Liver (tissue), 9 donors: Measurements from ENCODE around the gene CRACR2B. TPM values are rescaled to one million over a fixed set of nuclear protein-coding genes. Genes with fewer than 3 reads are reported as not detected.

ENCODE experiments used
- DNase-seq: peaks from one replicate; pipeline ENCODE4 v3.0.0-alpha.2; 2017; ENCODE audit warnings: low spot score
- H3K27ac ChIP-seq, 2 donors: one replicate each; pipeline ENCODE4 v1.7.0; 2013; ENCODE audit warnings: inconsistent platforms in 2 of 2, low read length in 2 of 2, control low read depth in 1 of 2, low read depth in 1 of 2, mild to moderate bottlenecking in 1 of 2
- H3K27me3 ChIP-seq, 4 donors: one replicate each; pipeline versions ENCODE4 v1.6.1 to v1.7.0; 2013; ENCODE audit warnings: low read length in 3 of 4, inconsistent platforms in 1 of 4, mild to moderate bottlenecking in 1 of 4, moderate library complexity in 1 of 4; ENCODE audit not compliant: control insufficient read depth in 4 of 4, insufficient read depth in 4 of 4
- H3K36me3 ChIP-seq, 4 donors: one replicate each; pipeline versions ENCODE4 v1.6.1 to v1.7.0; 2013; ENCODE audit warnings: low read length in 3 of 4, mild to moderate bottlenecking in 3 of 4, low read depth in 1 of 4, moderate library complexity in 1 of 4; ENCODE audit not compliant: control insufficient read depth in 4 of 4, insufficient read depth in 3 of 4
- H3K4me1 ChIP-seq, 4 donors: one replicate each; pipeline versions ENCODE4 v1.6.1 to v1.7.0; 2013; ENCODE audit warnings: low read length in 3 of 4, mild to moderate bottlenecking in 3 of 4, moderate library complexity in 1 of 4; ENCODE audit not compliant: control insufficient read depth in 4 of 4, insufficient read depth in 4 of 4
- H3K4me3 ChIP-seq, 3 donors: one replicate each; pipeline versions ENCODE4 v1.6.1 to v1.7.0; 2013; ENCODE audit warnings: low read length in 3 of 3, control low read depth in 1 of 3, low read depth in 1 of 3, mild to moderate bottlenecking in 1 of 3
- H3K9ac ChIP-seq, 2 donors: one replicate each; pipeline ENCODE4 v1.7.0; 2013; ENCODE audit warnings: low read length in 2 of 2, mild to moderate bottlenecking in 2 of 2, moderate library complexity in 2 of 2, control low read depth in 1 of 2, low read depth in 1 of 2
- H3K9me3 ChIP-seq, 4 donors: one replicate each; pipeline versions ENCODE4 v1.6.1 to v1.7.0; 2013; ENCODE audit warnings: low read length in 3 of 4; ENCODE audit not compliant: control insufficient read depth in 4 of 4
- EGR1 ChIP-seq, 2 donors: IDR thresholded peaks; 2 replicates each; pipeline ENCODE4 v1.6.1; 2016 to 2018; ENCODE audit warnings: antibody characterized with exemption in 2 of 2, low read depth in 2 of 2
- FOXA2 ChIP-seq: IDR thresholded peaks from 2 replicates; pipeline ENCODE4 v1.6.1; 2016; ENCODE audit warnings: antibody characterized with exemption
- GABPA ChIP-seq, 2 donors: IDR thresholded peaks in 1 of 2; conservative IDR thresholded peaks in 1 of 2; 2 replicates each; pipeline ENCODE4 v1.6.1; 2016; ENCODE audit warnings: antibody characterized with exemption in 2 of 2, mild to moderate bottlenecking in 1 of 2, moderate library complexity in 1 of 2
- HNF4A ChIP-seq, 2 donors: conservative IDR thresholded peaks; 2 replicates each; pipeline ENCODE4 v1.6.1; 2016; ENCODE audit warnings: antibody characterized with exemption in 2 of 2, mild to moderate bottlenecking in 2 of 2
- HNF4G ChIP-seq: IDR thresholded peaks from 2 replicates; pipeline ENCODE4 v1.6.1; 2016; ENCODE audit warnings: antibody characterized with exemption
- JUND ChIP-seq, 2 donors: IDR thresholded peaks; 2 replicates each; pipeline ENCODE4 v1.6.1; 2016; ENCODE audit warnings: antibody characterized with exemption in 2 of 2
- NR2F2 ChIP-seq: IDR thresholded peaks from 2 replicates; pipeline ENCODE4 v1.6.1; 2016; ENCODE audit warnings: antibody characterized with exemption
- RAD21 ChIP-seq, 2 donors: IDR thresholded peaks; 2 replicates each; pipeline ENCODE4 v1.6.1; 2016; ENCODE audit warnings: antibody characterized with exemption in 2 of 2, mild to moderate bottlenecking in 2 of 2
- RXRA ChIP-seq, 2 donors: IDR thresholded peaks; 2 replicates each; pipeline ENCODE4 v1.6.1; 2017 to 2018; ENCODE audit warnings: antibody characterized with exemption in 2 of 2, mild to moderate bottlenecking in 1 of 2
- SP1 ChIP-seq: IDR thresholded peaks from 2 replicates; pipeline ENCODE4 v1.6.1; 2018; ENCODE audit warnings: antibody characterized with exemption, mild to moderate bottlenecking
- TAF1 ChIP-seq: conservative IDR thresholded peaks from 2 replicates; pipeline ENCODE4 v1.6.1; 2016; ENCODE audit warnings: antibody characterized with exemption, mild to moderate bottlenecking
- YY1 ChIP-seq: IDR thresholded peaks from 2 replicates; pipeline ENCODE4 v1.6.1; 2016; ENCODE audit warnings: antibody characterized with exemption, mild to moderate bottlenecking
- WGBS: extraction: QIAGEN DNeasy Blood & Tissue Kit; methylation state at CpG from one replicate; pipeline ENCODE4 v1.1.7; 2013; 5-methylcytosine and 5-hydroxymethylcytosine counted together
- polyA plus RNA-seq, 2 donors: library from polyadenylated mRNA; stranded (reverse) in 1 of 2; unstranded in 1 of 2; fragments of 200-250 nt in 1 of 2; fragments of >200 nt in 1 of 2; fragmentation: Nextera tagmentation in 1 of 2; extraction: Ambion mirVana in 1 of 2; gene quantifications; one replicate each; pipeline versions ENCODE4 v1.2.1 to v1.2.3, GENCODE V29; 2013 to 2015
- total RNA-seq, 2 donors: library from RNA; depleted of rRNA; stranded (reverse); fragments of >200 nt; gene quantifications; one replicate each; pipeline ENCODE4 v1.2.3, GENCODE V29; 2014
- TF ChIP-seq, protein P1 (sequence below): IDR thresholded peaks from 2 replicates; pipeline ENCODE4 v1.6.1; 2016; ENCODE audit warnings: antibody characterized with exemption
- TF ChIP-seq, protein P2 (sequence below): IDR thresholded peaks from 2 replicates; pipeline ENCODE4 v1.6.1; 2016; ENCODE audit warnings: antibody characterized with exemption, mild to moderate bottlenecking
- TF ChIP-seq, protein P3 (sequence below): fragments of 150-350 bp; IDR thresholded peaks from 2 replicates; pipeline ENCODE4 v1.5.1; 2017; ENCODE audit warnings: improper control_type of control experiment, low read depth, low read length; ENCODE audit not compliant: missing input control
- TF ChIP-seq, protein P4 (sequence below): IDR thresholded peaks from 2 replicates; pipeline ENCODE4 v1.6.1; 2016; ENCODE audit warnings: antibody characterized with exemption
- donor health status: healthy.
- donor health status: healthy.
- donor health status: healthy.
- donor health status: healthy.
- donor health status: healthy.

The CRACR2B gene
- total and polyA plus RNA-seq, 4 donors = 0.14 to 2.9 (median 2.2) TPM

DNA sequence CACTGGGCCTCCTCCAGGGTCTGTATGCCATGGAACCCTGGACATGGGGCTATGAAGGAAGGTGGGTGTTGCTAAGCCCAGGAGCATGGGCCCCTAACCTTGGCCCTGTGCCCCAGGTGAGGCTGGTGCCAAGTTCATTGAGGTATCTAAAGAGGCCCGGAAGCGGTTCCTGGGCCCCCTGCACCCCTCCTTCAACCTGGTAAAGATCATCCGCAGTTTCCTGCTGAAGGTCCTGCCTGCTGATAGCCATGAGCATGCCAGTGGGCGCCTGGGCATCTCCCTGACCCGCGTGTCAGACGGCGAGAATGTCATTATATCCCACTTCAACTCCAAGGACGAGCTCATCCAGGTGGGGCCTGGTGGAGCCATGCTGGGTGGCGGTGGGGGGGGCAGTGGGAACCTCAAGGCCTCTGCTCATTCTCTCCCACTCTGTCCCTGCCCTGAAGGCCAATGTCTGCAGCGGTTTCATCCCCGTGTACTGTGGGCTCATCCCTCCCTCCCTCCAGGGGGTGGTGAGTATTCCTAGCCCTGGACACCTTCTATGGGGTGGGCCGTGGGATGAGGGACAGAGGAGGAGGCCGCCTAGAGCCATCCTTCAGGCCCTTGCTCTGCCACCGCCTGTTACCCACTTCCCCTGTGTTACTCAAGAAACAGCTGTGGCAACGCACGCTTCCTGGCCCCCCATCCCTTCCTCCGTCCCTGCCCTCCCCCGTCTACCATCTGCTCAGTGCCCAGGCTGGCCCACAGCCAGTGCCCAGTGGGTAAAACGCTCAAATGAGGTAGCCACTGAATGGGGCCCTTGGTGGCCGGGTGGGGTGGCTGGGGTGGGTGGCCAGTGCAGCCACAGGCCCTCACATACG is 6.0 kb upstream of the CRACR2B start:
- peak; percentile 53 for TF ChIP-seq SP1
- TF ChIP-seq NR2F2 = no peak
- TF ChIP-seq JUND (IDR thresholded peaks at IDR 0.05) = no peak
- H3K27ac ChIP-seq = peak overlapping the region; percentile 40 to 57
- no peaks in the 10 kb centered on the region for H3K9me3 ChIP-seq
- H3K4me3 ChIP-seq = peak overlapping the region in 2 of 3 donors; percentile 21 to 42
- WGBS = 59% methylated on average over 22 of the region's 22 CpGs
- DNase-seq = no peak
- peaks cover 43 to 69% (median 55%) of the 10 kb centered on the region in 4 donors for H3K4me1 ChIP-seq
- H3K27me3 ChIP-seq = no peaks in the 10 kb centered on the region
- no peak overlapping the region for H3K9ac ChIP-seq
- peaks cover 0 to 15% (median 3%) of the 10 kb centered on the region in 4 donors for H3K36me3 ChIP-seq

DNA sequence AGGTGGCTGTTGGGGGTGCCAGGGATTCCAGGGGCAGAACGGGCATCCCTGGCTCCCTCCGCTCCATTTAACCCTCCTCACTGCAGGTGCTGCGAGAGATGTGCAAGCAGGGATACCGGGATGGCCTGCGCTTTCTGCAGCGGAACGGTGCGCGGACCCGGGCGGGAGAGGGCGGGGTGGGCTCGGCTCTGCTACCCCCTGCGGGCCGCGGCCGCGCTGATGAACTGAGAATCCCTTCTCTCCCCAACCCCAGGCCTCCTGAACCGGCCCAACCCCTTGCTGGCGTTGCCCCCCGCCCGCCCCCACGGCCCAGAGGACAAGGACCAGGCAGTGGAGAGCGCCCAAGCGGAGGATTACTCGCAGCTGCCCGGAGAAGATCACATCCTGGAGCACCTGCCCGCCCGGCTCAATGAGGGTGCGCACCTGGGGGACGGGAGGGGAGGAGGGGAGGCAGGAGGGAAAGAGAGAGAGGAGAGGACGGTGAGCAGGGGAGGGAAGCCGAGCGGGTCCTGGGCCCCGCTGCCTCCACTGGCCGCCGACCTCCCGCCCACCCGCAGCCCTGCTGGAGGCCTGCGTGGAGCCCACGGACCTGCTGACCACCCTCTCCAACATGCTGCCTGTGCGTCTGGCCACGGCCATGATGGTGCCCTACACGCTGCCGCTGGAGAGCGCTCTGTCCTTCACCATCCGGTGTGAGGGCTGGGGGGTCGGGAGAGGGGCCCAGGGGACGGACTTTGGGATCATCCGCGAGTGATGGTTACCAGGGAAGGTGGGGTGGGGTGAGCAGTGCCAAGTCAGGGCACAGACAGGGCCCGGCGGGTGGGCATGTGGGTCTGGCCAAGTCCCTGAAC is 4.1 kb upstream of the CRACR2B start:
- no peak for TF ChIP-seq RXRA (IDR thresholded peaks at IDR 0.05)
- TF ChIP-seq SP1 = no peak
- no peak for TF ChIP-seq FOXA2
- no peak for TF ChIP-seq TAF1
- TF ChIP-seq, protein P1, sequence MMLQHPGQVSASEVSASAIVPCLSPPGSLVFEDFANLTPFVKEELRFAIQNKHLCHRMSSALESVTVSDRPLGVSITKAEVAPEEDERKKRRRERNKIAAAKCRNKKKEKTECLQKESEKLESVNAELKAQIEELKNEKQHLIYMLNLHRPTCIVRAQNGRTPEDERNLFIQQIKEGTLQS = no peak
- no peak for TF ChIP-seq EGR1 (IDR thresholded peaks at IDR 0.05; ENCODE audit: low read depth in 2 of 2)
- TF ChIP-seq YY1 = no peak
- H3K9ac ChIP-seq = no peak overlapping the region
- WGBS = 91% methylated on average over 53 of the region's 53 CpGs
- H3K9me3 ChIP-seq = no peaks in the 10 kb centered on the region
- DNase-seq = no peak
- no peak overlapping the region for H3K27ac ChIP-seq
- H3K36me3 ChIP-seq = peaks cover 0 to 15% (median 3%) of the 10 kb centered on the region in 4 donors
- H3K4me3 ChIP-seq = no peak overlapping the region
- H3K27me3 ChIP-seq = no peaks in the 10 kb centered on the region
- peaks cover 46 to 83% (median 62%) of the 10 kb centered on the region in 4 donors for H3K4me1 ChIP-seq

DNA sequence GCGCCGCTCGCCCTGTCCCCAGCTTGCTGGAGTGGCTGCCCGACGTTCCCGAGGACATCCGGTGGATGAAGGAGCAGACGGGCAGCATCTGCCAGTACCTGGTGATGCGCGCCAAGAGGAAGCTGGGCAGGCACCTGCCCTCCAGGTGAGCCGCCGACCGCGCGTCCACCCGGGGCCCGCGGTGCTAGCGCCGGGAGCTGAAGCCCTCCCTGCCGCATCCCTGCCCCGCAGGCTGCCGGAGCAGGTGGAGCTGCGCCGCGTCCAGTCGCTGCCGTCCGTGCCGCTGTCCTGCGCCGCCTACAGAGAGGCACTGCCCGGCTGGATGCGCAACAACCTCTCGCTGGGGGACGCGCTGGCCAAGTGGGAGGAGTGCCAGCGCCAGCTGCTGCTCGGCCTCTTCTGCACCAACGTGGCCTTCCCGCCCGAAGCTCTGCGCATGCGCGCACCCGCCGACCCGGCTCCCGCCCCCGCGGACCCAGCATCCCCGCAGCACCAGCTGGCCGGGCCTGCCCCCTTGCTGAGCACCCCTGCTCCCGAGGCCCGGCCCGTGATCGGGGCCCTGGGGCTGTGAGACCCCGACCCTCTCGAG is 3.3 kb upstream of the CRACR2B start:
- H3K27ac ChIP-seq = no peak overlapping the region

More for the DNA sequence above, 3.3 kb upstream of the CRACR2B start:
- Histone ChIP-seq H3K36me3 (peaks cover 0 to 15% (median 3%) of the 10 kb centered on the region in 4 donors), H3K4me3 (no peak overlapping the region), H3K9me3 (no peaks in the 10 kb centered on the region), H3K4me1 (peaks cover 47 to 85% (median 65%) of the 10 kb centered on the region in 4 donors), H3K9ac (no peak overlapping the region), H3K27me3 (no peaks in the 10 kb centered on the region)
- 76% methylated on average over 59 of the region's 59 CpGs for WGBS
- no peak for DNase-seq
- TF ChIP-seq, protein P1 = no peak
- TF ChIP-seq, protein P2, sequence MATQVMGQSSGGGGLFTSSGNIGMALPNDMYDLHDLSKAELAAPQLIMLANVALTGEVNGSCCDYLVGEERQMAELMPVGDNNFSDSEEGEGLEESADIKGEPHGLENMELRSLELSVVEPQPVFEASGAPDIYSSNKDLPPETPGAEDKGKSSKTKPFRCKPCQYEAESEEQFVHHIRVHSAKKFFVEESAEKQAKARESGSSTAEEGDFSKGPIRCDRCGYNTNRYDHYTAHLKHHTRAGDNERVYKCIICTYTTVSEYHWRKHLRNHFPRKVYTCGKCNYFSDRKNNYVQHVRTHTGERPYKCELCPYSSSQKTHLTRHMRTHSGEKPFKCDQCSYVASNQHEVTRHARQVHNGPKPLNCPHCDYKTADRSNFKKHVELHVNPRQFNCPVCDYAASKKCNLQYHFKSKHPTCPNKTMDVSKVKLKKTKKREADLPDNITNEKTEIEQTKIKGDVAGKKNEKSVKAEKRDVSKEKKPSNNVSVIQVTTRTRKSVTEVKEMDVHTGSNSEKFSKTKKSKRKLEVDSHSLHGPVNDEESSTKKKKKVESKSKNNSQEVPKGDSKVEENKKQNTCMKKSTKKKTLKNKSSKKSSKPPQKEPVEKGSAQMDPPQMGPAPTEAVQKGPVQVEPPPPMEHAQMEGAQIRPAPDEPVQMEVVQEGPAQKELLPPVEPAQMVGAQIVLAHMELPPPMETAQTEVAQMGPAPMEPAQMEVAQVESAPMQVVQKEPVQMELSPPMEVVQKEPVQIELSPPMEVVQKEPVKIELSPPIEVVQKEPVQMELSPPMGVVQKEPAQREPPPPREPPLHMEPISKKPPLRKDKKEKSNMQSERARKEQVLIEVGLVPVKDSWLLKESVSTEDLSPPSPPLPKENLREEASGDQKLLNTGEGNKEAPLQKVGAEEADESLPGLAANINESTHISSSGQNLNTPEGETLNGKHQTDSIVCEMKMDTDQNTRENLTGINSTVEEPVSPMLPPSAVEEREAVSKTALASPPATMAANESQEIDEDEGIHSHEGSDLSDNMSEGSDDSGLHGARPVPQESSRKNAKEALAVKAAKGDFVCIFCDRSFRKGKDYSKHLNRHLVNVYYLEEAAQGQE = no peak
- TF ChIP-seq GABPA (IDR thresholded peaks at IDR 0.05 in 1 of 2, conservative IDR thresholded peaks at IDR 0.05 in 1 of 2) (no peak), RAD21 (IDR thresholded peaks at IDR 0.05) (no peak), EGR1 (IDR thresholded peaks at IDR 0.05; ENCODE audit: low read depth in 2 of 2) (no peak), HNF4A (conservative IDR thresholded peaks at IDR 0.05) (no peak), JUND (IDR thresholded peaks at IDR 0.05) (no peak), NR2F2 (no peak), YY1 (no peak), HNF4G (no peak)
- TF ChIP-seq, protein P3, sequence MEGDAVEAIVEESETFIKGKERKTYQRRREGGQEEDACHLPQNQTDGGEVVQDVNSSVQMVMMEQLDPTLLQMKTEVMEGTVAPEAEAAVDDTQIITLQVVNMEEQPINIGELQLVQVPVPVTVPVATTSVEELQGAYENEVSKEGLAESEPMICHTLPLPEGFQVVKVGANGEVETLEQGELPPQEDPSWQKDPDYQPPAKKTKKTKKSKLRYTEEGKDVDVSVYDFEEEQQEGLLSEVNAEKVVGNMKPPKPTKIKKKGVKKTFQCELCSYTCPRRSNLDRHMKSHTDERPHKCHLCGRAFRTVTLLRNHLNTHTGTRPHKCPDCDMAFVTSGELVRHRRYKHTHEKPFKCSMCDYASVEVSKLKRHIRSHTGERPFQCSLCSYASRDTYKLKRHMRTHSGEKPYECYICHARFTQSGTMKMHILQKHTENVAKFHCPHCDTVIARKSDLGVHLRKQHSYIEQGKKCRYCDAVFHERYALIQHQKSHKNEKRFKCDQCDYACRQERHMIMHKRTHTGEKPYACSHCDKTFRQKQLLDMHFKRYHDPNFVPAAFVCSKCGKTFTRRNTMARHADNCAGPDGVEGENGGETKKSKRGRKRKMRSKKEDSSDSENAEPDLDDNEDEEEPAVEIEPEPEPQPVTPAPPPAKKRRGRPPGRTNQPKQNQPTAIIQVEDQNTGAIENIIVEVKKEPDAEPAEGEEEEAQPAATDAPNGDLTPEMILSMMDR = no peak
- TF ChIP-seq, protein P4, sequence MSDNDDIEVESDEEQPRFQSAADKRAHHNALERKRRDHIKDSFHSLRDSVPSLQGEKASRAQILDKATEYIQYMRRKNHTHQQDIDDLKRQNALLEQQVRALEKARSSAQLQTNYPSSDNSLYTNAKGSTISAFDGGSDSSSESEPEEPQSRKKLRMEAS = no peak
